ENCODE measurements around the gene EXPH5. TPM values are rescaled to one million over a fixed set of nuclear protein-coding genes. Genes with fewer than 3 reads are reported as not detected.
A peak's percentile ranks its signal among the peaks of the same experiment; 100 is the strongest.
"Not testable (repeated sequence)": the region's sequence is repeated elsewhere in the genome, so short reads cannot be mapped to it uniquely, and the experiment has no call there.

The EXPH5 gene
- total RNA-seq, 1 donor from 2014 or later, result 0.59 TPM

DNA sequence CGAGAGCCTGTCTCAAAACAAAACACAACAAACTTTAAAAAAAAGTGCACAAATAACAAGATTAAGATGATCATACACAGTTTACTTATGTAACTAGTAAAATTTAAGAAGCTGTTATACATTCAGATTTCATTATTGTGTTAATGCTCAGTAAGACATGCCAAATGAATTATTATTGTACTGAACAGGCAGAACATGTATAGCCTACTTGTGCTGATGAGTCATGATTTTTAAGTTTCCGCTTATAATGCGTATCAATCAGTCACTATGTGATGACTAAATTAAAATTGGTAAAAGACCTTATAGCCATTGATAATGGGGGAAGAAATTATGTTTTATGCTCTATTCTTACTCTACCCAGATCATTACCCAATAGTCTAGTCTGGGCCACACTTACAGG is 20.5 kb upstream of the EXPH5 start:
- Mint-ChIP-seq H3K27me3 (ENCODE audit: unreplicated experiment) (no peaks in the 10 kb centered on the region), H3K4me1 (ENCODE audit: unreplicated experiment) (peaks cover 4% of the 10 kb centered on the region), H3K9me3 (ENCODE audit: unreplicated experiment) (no peaks in the 10 kb centered on the region), H3K27ac (ENCODE audit: unreplicated experiment) (no peak overlapping the region), H3K4me3 (ENCODE audit: unreplicated experiment) (no peak overlapping the region), H3K36me3 (ENCODE audit: unreplicated experiment) (no peaks in the 10 kb centered on the region)
- TF ChIP-seq, protein P1, sequence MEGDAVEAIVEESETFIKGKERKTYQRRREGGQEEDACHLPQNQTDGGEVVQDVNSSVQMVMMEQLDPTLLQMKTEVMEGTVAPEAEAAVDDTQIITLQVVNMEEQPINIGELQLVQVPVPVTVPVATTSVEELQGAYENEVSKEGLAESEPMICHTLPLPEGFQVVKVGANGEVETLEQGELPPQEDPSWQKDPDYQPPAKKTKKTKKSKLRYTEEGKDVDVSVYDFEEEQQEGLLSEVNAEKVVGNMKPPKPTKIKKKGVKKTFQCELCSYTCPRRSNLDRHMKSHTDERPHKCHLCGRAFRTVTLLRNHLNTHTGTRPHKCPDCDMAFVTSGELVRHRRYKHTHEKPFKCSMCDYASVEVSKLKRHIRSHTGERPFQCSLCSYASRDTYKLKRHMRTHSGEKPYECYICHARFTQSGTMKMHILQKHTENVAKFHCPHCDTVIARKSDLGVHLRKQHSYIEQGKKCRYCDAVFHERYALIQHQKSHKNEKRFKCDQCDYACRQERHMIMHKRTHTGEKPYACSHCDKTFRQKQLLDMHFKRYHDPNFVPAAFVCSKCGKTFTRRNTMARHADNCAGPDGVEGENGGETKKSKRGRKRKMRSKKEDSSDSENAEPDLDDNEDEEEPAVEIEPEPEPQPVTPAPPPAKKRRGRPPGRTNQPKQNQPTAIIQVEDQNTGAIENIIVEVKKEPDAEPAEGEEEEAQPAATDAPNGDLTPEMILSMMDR (IDR thresholded peaks at IDR 0.05), result no peak
- DNase-seq (ENCODE audit: extremely low spot score, unreplicated experiment), result no peak

DNA sequence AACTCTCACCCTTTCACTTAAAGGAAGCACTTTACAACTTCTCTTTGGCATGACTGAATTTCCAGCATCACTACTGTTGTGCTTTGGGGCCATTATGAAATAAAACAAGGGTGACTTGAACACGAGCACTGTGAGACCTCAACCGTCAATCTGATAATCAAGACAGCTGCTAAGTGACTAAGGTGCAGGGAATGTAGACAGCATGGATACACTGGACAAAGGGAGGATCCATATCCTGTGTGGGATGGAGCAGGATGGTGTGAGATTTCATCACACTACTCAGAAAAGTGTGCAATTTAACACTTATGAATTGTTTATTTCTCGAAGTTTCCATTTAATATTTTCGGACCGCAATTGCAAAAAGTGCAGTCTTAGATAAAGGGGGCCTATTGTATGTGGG is 16.1 kb upstream of the EXPH5 start:
- no peaks in the 10 kb centered on the region for H3K9me3 Mint-ChIP-seq (ENCODE audit: unreplicated experiment)
- peaks cover 19% of the 10 kb centered on the region for H3K4me1 Mint-ChIP-seq (ENCODE audit: unreplicated experiment)
- TF ChIP-seq, protein P1 (IDR thresholded peaks at IDR 0.05), result no peak
- no peaks in the 10 kb centered on the region for H3K36me3 Mint-ChIP-seq (ENCODE audit: unreplicated experiment)
- H3K4me3 Mint-ChIP-seq (ENCODE audit: unreplicated experiment), result no peak overlapping the region
- DNase-seq (ENCODE audit: extremely low spot score, unreplicated experiment), result no peak
- H3K27ac Mint-ChIP-seq (ENCODE audit: unreplicated experiment), result no peak overlapping the region
- H3K27me3 Mint-ChIP-seq (ENCODE audit: unreplicated experiment), result no peaks in the 10 kb centered on the region

DNA sequence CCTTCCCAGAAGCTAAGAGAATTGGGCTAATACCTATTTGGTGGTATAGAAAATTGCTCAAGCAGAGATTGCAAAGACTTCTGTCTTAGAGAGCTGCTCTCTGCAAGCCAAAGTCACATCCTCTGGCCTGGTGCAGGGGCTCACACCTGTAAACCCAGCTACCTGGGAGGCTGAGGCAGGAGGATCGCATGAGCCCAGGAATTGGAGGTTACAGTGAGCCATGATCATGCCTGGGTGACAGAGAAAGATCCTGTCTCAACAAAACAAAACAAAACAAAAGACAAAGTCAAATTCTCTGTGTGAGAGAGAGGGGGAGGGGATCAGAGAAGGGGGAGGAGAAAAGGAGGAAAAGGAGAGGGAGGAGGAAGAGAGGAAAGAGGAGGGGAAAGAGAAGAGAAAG is 15.0 kb upstream of the EXPH5 start:
- no peaks in the 10 kb centered on the region for H3K36me3 Mint-ChIP-seq (ENCODE audit: unreplicated experiment)
- DNase-seq (ENCODE audit: extremely low spot score, unreplicated experiment), result no peak
- peaks cover 19% of the 10 kb centered on the region for H3K4me1 Mint-ChIP-seq (ENCODE audit: unreplicated experiment)
- no peak overlapping the region for H3K27ac Mint-ChIP-seq (ENCODE audit: unreplicated experiment)
- TF ChIP-seq, protein P1 (IDR thresholded peaks at IDR 0.05), result no peak
- no peak overlapping the region for H3K4me3 Mint-ChIP-seq (ENCODE audit: unreplicated experiment)
- no peaks in the 10 kb centered on the region for H3K9me3 Mint-ChIP-seq (ENCODE audit: unreplicated experiment)
- H3K27me3 Mint-ChIP-seq (ENCODE audit: unreplicated experiment), result no peaks in the 10 kb centered on the region

DNA sequence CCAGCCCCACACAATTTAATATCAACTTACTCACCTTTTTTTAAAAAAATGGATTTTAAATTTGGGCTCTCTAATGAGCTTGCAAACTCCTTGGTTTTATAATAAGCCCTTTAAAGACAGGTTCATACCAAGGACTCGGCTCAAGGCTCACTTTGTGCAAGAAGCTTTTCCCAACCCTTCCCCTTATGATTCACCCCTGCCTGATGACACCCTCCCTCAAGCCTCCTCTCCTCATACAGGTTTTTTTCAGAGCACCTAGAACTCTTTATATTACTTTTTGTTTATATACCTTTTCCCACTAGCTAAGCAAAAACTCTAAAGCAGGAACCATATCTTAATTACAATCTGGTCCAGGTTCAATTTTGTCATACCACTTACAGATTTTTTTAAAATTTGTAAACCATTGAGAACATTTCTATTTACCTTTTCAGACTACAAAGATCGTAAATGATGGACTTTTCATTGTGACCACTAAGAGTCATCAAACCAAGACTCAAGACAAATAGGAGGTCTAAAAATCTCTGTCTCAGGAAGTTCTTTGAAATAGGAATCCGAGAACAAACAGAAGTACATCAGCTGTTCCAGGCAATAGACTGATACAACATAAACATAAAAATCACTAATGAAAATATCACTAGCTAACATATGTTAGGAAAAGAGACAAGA is 13.1 kb upstream of the EXPH5 start:
- no peak overlapping the region for H3K4me3 Mint-ChIP-seq (ENCODE audit: unreplicated experiment)
- H3K9me3 Mint-ChIP-seq (ENCODE audit: unreplicated experiment), result no peaks in the 10 kb centered on the region
- peaks cover 19% of the 10 kb centered on the region for H3K4me1 Mint-ChIP-seq (ENCODE audit: unreplicated experiment)
- H3K27me3 Mint-ChIP-seq (ENCODE audit: unreplicated experiment), result no peaks in the 10 kb centered on the region
- TF ChIP-seq, protein P1 (IDR thresholded peaks at IDR 0.05), result no peak
- H3K27ac Mint-ChIP-seq (ENCODE audit: unreplicated experiment), result peak overlapping the region; percentile 67
- no peak for DNase-seq (ENCODE audit: extremely low spot score, unreplicated experiment)
- H3K36me3 Mint-ChIP-seq (ENCODE audit: unreplicated experiment), result no peaks in the 10 kb centered on the region

DNA sequence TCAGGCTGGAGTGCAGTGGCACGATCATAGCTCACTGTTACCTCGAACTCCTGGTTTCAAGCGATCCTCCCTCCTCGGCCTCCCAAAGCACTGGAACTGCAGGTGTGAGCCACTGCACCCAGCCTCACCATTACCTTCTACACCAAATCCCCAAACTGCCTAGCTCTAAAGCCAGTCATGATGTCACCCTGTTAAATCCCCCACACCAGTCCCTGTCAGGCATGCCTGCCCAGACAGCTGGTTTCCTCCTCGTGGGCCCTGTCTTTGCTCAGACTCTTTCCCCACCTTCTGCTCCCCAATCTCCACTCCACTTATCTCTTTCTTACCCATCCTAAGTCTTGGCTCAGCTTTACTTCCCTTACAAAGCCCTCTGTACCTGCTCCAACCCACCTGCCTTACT is 12.5 kb upstream of the EXPH5 start:
- no peaks in the 10 kb centered on the region for H3K9me3 Mint-ChIP-seq (ENCODE audit: unreplicated experiment)
- TF ChIP-seq, protein P1 (IDR thresholded peaks at IDR 0.05), result no peak
- DNase-seq (ENCODE audit: extremely low spot score, unreplicated experiment), result no peak
- H3K27me3 Mint-ChIP-seq (ENCODE audit: unreplicated experiment), result no peaks in the 10 kb centered on the region
- H3K27ac Mint-ChIP-seq (ENCODE audit: unreplicated experiment), result no peak overlapping the region
- H3K4me3 Mint-ChIP-seq (ENCODE audit: unreplicated experiment), result no peak overlapping the region
- H3K4me1 Mint-ChIP-seq (ENCODE audit: unreplicated experiment), result peaks cover 19% of the 10 kb centered on the region
- H3K36me3 Mint-ChIP-seq (ENCODE audit: unreplicated experiment), result no peaks in the 10 kb centered on the region

DNA sequence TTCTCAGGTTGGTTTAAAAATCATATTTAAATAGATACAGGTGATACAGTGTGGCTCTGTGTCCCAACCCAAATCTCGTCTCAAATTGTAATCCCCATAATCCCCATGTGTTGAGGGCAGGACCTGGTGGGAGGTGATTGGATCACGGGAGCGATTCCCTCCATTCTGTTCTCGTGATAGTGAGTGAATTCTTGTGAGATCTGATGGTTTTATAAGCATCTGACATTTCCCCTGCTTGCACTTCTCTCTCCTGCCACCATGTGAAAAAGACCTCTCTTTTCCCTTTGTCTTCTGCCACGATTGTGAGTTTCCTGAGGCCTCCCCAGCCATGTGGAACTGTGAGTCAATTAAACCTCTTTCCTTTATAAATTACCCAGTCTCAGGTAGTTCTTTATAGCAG is 9.2 kb upstream of the EXPH5 start:
- not testable (repeated sequence) for DNase-seq (ENCODE audit: extremely low spot score, unreplicated experiment); H3K36me3 Mint-ChIP-seq (ENCODE audit: unreplicated experiment); H3K27ac Mint-ChIP-seq (ENCODE audit: unreplicated experiment); H3K9me3 Mint-ChIP-seq (ENCODE audit: unreplicated experiment); H3K27me3 Mint-ChIP-seq (ENCODE audit: unreplicated experiment); H3K4me3 Mint-ChIP-seq (ENCODE audit: unreplicated experiment)
- peaks cover 17% of the 10 kb centered on the region for H3K4me1 Mint-ChIP-seq (ENCODE audit: unreplicated experiment)

Data from osteocyte (in vitro differentiated cells).